K562 (cell line): ENCODE measurements around the gene WWOX. TPM values are rescaled to one million over a fixed set of nuclear protein-coding genes. Genes with fewer than 3 reads are reported as not detected.

Experiments used
- ATAC-seq: fragments of 200-7000 bp; cut with Tn5 transposase; 3 replicates; pipeline ENCODE4 v1.9.1; 2020; ENCODE audit warnings: moderate library complexity
- BruUV-seq: library from RNA; stranded (reverse); fragments of 400-500 nt; replicated peaks from 2 replicates; lab custom pipeline; 2021; lab: Mats Ljungman, UMichigan
- CTCF ChIA-PET: fragments of 300-600 bp; formaldehyde crosslinking; extraction: SDS; loops from one replicate; lab custom pipeline; 2021; ENCODE audit warnings: low intra/inter-chr PET ratio; lab: Yijun Ruan, JAX
- POLR2A ChIA-PET: fragments of 300-600, 350-650 bp; sonication (Branson Sonifier 250); formaldehyde crosslinking; extraction: SDS; loops from one replicate; lab custom pipeline; 2021; ENCODE audit warnings: antibody characterized with exemption, inconsistent platforms; lab: Yijun Ruan, JAX
- DNase-seq, 4 experiments: peaks; one replicate each; pipeline versions ENCODE4 v3.0.0 to v3.0.0-alpha.2; 2011 to 2018; ENCODE audit warnings: low spot score in 3 of 4, mixed read lengths in 3 of 4; ENCODE audit errors: extremely low read depth in 1 of 4
- FAIRE-seq: peaks from 2 replicates; lab custom pipeline; 2011; peaks lifted over from hg19 to GRCh38; lab: Jason Lieb, UNC
- H2AFZ ChIP-seq: 2 replicates; pipeline ENCODE4 v1.6.0; 2011; ENCODE audit warnings: low read depth, low read length, control low read depth, inconsistent platforms
- H3K27ac ChIP-seq: fragments of 200-600 bp; 3 replicates; pipeline ENCODE4 v1.8.0; 2011; ENCODE audit warnings: low read depth, mild to moderate bottlenecking, control low read depth, inconsistent platforms, low read length, moderate library complexity, mixed read lengths; ENCODE audit errors: extremely low read depth
- H3K27me3 ChIP-seq, 2 experiments: fragments of 300-600 bp in 1 of 2; 2 replicates in 1 of 2; 3 replicates in 1 of 2; pipeline versions ENCODE4 v1.6.0 to v1.8.0; 2011; ENCODE audit warnings: inconsistent platforms in 2 of 2, low read length in 2 of 2, mild to moderate bottlenecking in 1 of 2, mixed read lengths in 1 of 2, moderate library complexity in 1 of 2; ENCODE audit not compliant: control insufficient read depth in 2 of 2, insufficient read depth in 2 of 2
- H3K36me3 ChIP-seq: fragments of 300-600 bp; 3 replicates; pipeline ENCODE4 v1.8.0; 2011; ENCODE audit warnings: mild to moderate bottlenecking, low read length, inconsistent platforms; ENCODE audit not compliant: control insufficient read depth, insufficient read depth
- H3K4me1 ChIP-seq, 2 experiments: fragments of 200-600 bp in 1 of 2; replicated peaks in 1 of 2; 2 replicates in 1 of 2; 3 replicates in 1 of 2; pipeline versions ENCODE4 v1.5.1 to v1.8.0; 2011; ENCODE audit warnings: inconsistent platforms in 2 of 2, low read length in 2 of 2, mild to moderate bottlenecking in 1 of 2, mixed read lengths in 1 of 2, moderate library complexity in 1 of 2; ENCODE audit not compliant: control insufficient read depth in 2 of 2, insufficient read depth in 2 of 2
- H3K4me2 ChIP-seq: 2 replicates; pipeline ENCODE4 v1.6.1; 2011; ENCODE audit warnings: low read length, control low read depth, inconsistent platforms, mixed read lengths; ENCODE audit not compliant: insufficient read depth
- H3K4me3 ChIP-seq: fragments of 200-600 bp; sonication (generic), shearing (Covaris generic); 2 replicates; pipeline ENCODE4 v1.5.1; 2016; ENCODE audit warnings: control low read depth, inconsistent platforms
- H3K79me2 ChIP-seq: fragments of 200-600 bp; 3 replicates; pipeline ENCODE4 v1.8.0; 2011; ENCODE audit warnings: low read length, inconsistent platforms; ENCODE audit not compliant: control insufficient read depth, insufficient read depth
- H3K9ac ChIP-seq, 2 experiments: 2 replicates each; pipeline versions ENCODE4 v1.6.0 to v1.6.1; 2011; ENCODE audit warnings: low read depth in 2 of 2, low read length in 2 of 2, control low read depth in 1 of 2, inconsistent platforms in 1 of 2, mild to moderate bottlenecking in 1 of 2, mixed read lengths in 1 of 2; ENCODE audit not compliant: insufficient read depth in 1 of 2
- H3K9me1 ChIP-seq: one replicate; pipeline ENCODE4 v1.6.0; 2011; ENCODE audit warnings: inconsistent platforms, mild to moderate bottlenecking, low read length, moderate library complexity; ENCODE audit not compliant: control insufficient read depth, insufficient read depth
- H3K9me3 ChIP-seq: replicated peaks from 2 replicates; pipeline ENCODE4 v1.5.1; 2011; ENCODE audit warnings: low read depth, low read length, inconsistent platforms; ENCODE audit not compliant: control insufficient read depth, insufficient read depth
- H4K20me1 ChIP-seq: replicated peaks from 2 replicates; pipeline ENCODE4 v1.6.1; 2011; ENCODE audit warnings: low read length, inconsistent platforms, mixed read lengths; ENCODE audit not compliant: control insufficient read depth, insufficient read depth
- CBFA2T2 ChIP-seq: fragments of 450-650 bp; conservative IDR thresholded peaks from 2 replicates; pipeline ENCODE4 v1.6.1; 2017; ENCODE audit warnings: mild to moderate bottlenecking
- CCNT2 ChIP-seq: IDR thresholded peaks from 2 replicates; pipeline ENCODE4 v1.6.1; 2011; ENCODE audit warnings: borderline replicate concordance, low read depth, mild to moderate bottlenecking, moderate library complexity, mixed read lengths, low read length; ENCODE audit not compliant: insufficient read length; ENCODE audit errors: extremely low read depth
- ESRRB ChIP-seq: fragments of 250-450 bp; sonication (Bioruptor Pico); IDR thresholded peaks from 2 replicates; pipeline ENCODE4 v1.5.0; 2020; ENCODE audit warnings: mild to moderate bottlenecking, moderate library complexity, borderline replicate concordance
- MGA ChIP-seq: fragments of 450-650 bp; IDR thresholded peaks from 2 replicates; pipeline ENCODE4 v1.6.1; 2016; ENCODE audit warnings: mild to moderate bottlenecking, moderate library complexity
- PHF21A ChIP-seq: fragments of 450-650 bp; IDR thresholded peaks from 2 replicates; pipeline ENCODE4 v1.6.1; 2017; ENCODE audit warnings: low read depth, borderline replicate concordance
- TRIM24 ChIP-seq, 2 experiments: fragments of 450-650 bp; IDR thresholded peaks; 2 replicates each; pipeline ENCODE4 v1.6.1; 2016
- ZNF717 ChIP-seq: fragments of 250-450 bp; sonication (Bioruptor Pico); IDR thresholded peaks from 2 replicates; pipeline ENCODE4 v1.5.0; 2021
- ZNF764 ChIP-seq: fragments of 250-450 bp; sonication (Bioruptor Pico); IDR thresholded peaks from 2 replicates; pipeline ENCODE4 v1.4.0; 2020; ENCODE audit warnings: low read depth, mild to moderate bottlenecking, moderate library complexity
- WGBS: fragments of 100-300 bp; shearing (Covaris generic); methylation state at CpG from one replicate; pipeline ENCODE4 v1.1.6; 2016; ENCODE audit warnings: low coverage, mixed read lengths; ENCODE audit not compliant: insufficient coverage; ENCODE audit errors: missing lambda C conversion rate; 5-methylcytosine and 5-hydroxymethylcytosine counted together
- in situ Hi-C: fragments of 300-500 bp; cut with MboI; formaldehyde crosslinking; loops from 4 replicates; pipeline ENCODE4 v1.15.0; 2018; ENCODE audit warnings: inconsistent platforms, mixed read lengths
- intact Hi-C: fragments of 100-400 bp; cut with micrococcal nuclease; formaldehyde crosslinking; loops from 2 replicates; pipeline ENCODE4 v1.14.2; 2022
- polyA plus RNA-seq, 8 experiments: library from polyadenylated mRNA; depleted of rRNA in 4 of 8; stranded (reverse) in 5 of 8; unstranded in 3 of 8; fragments of >200 nt; fragmentation: Nextera tagmentation in 2 of 8; fragmentation: Illumina TruSeq in 1 of 8; extraction: Ambion mirVana in 2 of 8; extraction: Trizol in 1 of 8; gene quantifications; 2 replicates each; pipeline versions ENCODE4 v1.2.1 to v1.2.3, GENCODE V29; 2011 to 2014; ENCODE audit warnings: inconsistent platforms in 1 of 8, missing spikeins in 1 of 8
- total RNA-seq, 7 experiments: library from RNA; depleted of rRNA in 6 of 7; stranded (reverse); fragments of >200 nt in 6 of 7; fragmentation: Illumina TruSeq in 2 of 7; extraction: Trizol in 2 of 7; gene quantifications; 2 replicates each; pipeline versions ENCODE4 v1.2.1 to v1.2.3, GENCODE V29; 2011 to 2021; ENCODE audit warnings: low replicate concordance in 1 of 7
- TF ChIP-seq, protein P1 (sequence below): sonication (generic); formaldehyde crosslinking; IDR thresholded peaks from 2 replicates; pipeline ENCODE4 v1.9.0; 2022; ENCODE audit warnings: mild to moderate bottlenecking, missing genetic modification reagents

Gene WWOX
- total and polyA plus RNA-seq, 9 of the 15 experiments (the other 6 are each of a cell fraction or from before 2014, with no cell fraction given) = 1.6 to 22.7 (median 8.1) TPM

DNA sequence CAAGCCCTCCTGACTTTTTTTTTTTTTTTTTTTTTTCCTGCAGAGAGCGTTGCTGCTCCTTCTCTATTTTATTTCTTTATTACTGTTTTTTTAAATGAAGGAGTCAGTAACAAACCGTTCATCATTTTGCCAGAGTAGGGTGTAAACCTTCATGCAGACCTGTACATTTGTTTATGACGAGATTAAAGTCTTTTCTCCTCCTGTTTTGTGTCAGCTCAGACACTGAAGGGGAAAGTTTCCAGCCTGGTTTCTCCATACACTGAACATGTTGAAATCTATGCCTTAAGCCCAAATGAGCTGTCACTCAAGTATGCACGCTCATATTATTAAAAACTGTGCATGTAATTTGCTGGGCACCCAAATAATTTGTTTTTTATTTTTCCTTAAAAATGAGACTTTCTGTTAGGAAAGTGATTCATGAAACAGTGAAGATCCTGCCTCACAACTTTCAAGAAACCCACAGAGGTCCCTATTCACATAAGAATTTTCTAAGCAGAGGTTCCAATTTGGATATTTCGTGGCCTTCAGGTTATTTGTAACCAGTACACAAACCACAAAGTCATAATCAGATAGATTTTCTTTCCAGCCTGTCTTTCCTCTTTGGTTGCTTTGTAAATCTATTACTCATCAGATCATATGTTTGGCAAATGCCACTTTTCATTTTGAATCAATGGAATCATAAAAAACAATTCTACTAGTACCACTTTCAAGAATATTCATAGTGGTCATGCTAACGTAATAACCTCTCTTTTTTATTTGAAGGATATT, 800.8 kb downstream of the WWOX start (continued):
- TF ChIP-seq, protein P1, sequence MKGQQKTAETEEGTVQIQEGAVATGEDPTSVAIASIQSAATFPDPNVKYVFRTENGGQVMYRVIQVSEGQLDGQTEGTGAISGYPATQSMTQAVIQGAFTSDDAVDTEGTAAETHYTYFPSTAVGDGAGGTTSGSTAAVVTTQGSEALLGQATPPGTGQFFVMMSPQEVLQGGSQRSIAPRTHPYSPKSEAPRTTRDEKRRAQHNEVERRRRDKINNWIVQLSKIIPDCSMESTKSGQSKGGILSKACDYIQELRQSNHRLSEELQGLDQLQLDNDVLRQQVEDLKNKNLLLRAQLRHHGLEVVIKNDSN (CRISPR knock-in tag) = no peak
- no peak for TF ChIP-seq ZNF764 (CRISPR knock-in tag)
- no peak for TF ChIP-seq ZNF717 (CRISPR knock-in tag)

DNA sequence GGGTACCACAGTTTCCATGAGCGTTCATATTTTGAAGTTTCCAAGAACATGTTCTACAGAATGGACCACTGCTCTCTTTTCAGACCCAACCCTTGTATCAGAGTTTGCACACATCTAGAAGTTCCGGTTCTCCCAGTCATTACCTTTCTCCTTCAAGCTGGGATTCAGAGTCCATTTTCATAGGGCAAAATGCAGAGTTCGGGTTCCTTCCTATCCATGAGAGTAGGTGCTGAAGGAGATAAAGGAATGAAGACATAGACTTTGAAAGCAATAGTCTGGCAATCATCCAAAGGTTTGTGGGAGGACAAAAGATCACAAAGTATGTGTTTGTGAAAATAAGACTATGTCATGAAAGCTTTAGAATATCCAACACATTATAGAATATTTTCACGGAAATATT, 801.5 kb downstream of the WWOX start:
- H3K27ac ChIP-seq = no peak overlapping the region
- H3K9ac ChIP-seq = no peak overlapping the region
- POLR2A ChIA-PET = no interaction called here
- DNase-seq (no peak), ATAC-seq (no peak), FAIRE-seq (no peak)
- H3K27me3 ChIP-seq = peaks cover 6 to 9% of the 10 kb centered on the region in 2 experiments; a peak in 3 of 5 replicates
- H2AFZ ChIP-seq = no peak overlapping the region
- in situ Hi-C loops = no loop called here
- no peak overlapping the region for H3K4me2 ChIP-seq
- CTCF ChIA-PET = no interaction called here
- WGBS = 0% methylated on average over 4 of the region's 4 CpGs
- no peaks in the 10 kb centered on the region for H3K79me2 ChIP-seq
- intact Hi-C loops = no loop called here
- H3K9me3 ChIP-seq = no peaks in the 10 kb centered on the region
- H3K9me1 ChIP-seq = no peaks in the 10 kb centered on the region
- no peaks in the 10 kb centered on the region for H3K4me1 ChIP-seq
- no peak overlapping the region for H3K4me3 ChIP-seq
- no peaks in the 10 kb centered on the region for H4K20me1 ChIP-seq
- no TSS peak for BruUV-seq
- no peaks in the 10 kb centered on the region for H3K36me3 ChIP-seq
- TF ChIP-seq MGA (no peak), TRIM24 (IDR thresholded peaks at IDR 0.05) (no peak), CBFA2T2 (no peak), ESRRB (CRISPR knock-in tag) (no peak), PHF21A (no peak), CCNT2 (no peak)
